Measurements from ENCODE around the gene ANKRD11.
"Not testable (repeated sequence)": the region's sequence is repeated elsewhere in the genome, so short reads cannot be mapped to it uniquely, and the experiment has no call there.

- TF ChIP-seq CTCF (IDR thresholded peaks at IDR 0.05; ENCODE audit: low read depth, low read length, poor library complexity, severe bottlenecking); EZH2phosphoT487 (IDR thresholded peaks at IDR 0.05; ENCODE audit: borderline replicate concordance, low read length): not testable (repeated sequence)
These were observed 61.8 kb downstream of the ANKRD11 start for GRCh38 chr16:89428605-89429004.

Data from DOHH2 (cell line).